Esophagus squamous epithelium (tissue), 5 donors: ENCODE data around the gene NR3C2. TPM values are rescaled to one million over a fixed set of nuclear protein-coding genes. Genes with fewer than 3 reads are reported as not detected.

Experiments used
- DNase-seq: peaks from one replicate; lab custom pipeline; 2025; lab: John Stamatoyannopoulos, UW
- H3K27ac ChIP-seq, 4 donors: fragments of 200-600 bp; sonication (generic); one replicate each; pipeline ENCODE4 v1.5.1; 2016 to 2019; ENCODE audit warnings: mild to moderate bottlenecking in 1 of 4
- H3K27me3 ChIP-seq, 4 donors: fragments of 200-600 bp; sonication (generic); 1 replicate in 3 of 4; 2 replicates in 1 of 4; pipeline versions ENCODE4 v1.5.1 to v1.6.0; 2017 to 2021; ENCODE audit warnings: antibody characterized with exemption in 1 of 4
- H3K36me3 ChIP-seq, 3 donors: fragments of 200-600 bp; sonication (generic); one replicate each; pipeline ENCODE4 v1.5.1; 2016 to 2019
- H3K4me1 ChIP-seq, 3 donors: fragments of 200-600 bp; sonication (generic); one replicate each; pipeline ENCODE4 v1.5.1; 2017 to 2019
- H3K4me3 ChIP-seq, 4 donors: fragments of 200-600 bp; sonication (generic); 1 replicate in 3 of 4; 2 replicates in 1 of 4; pipeline ENCODE4 v1.5.1; 2016 to 2019; ENCODE audit warnings: mild to moderate bottlenecking in 2 of 4, moderate library complexity in 1 of 4
- H3K9me3 ChIP-seq, 3 donors: fragments of 200-600 bp; sonication (generic); one replicate each; pipeline ENCODE4 v1.5.1; 2016 to 2019
- CTCF ChIP-seq, 6 experiments: fragments of 450-650 bp in 4 of 6; fragments of 200-600 bp in 2 of 6; sonication (generic) in 2 of 6; IDR thresholded peaks; one replicate each; pipeline ENCODE4 v1.5.1; 2016 to 2019; ENCODE audit warnings: antibody characterized with exemption in 6 of 6, mild to moderate bottlenecking in 4 of 6, moderate library complexity in 4 of 6
- POLR2A ChIP-seq, 4 donors: fragments of 450-650 bp; IDR thresholded peaks; one replicate each; pipeline ENCODE4 v1.6.1; 2017; ENCODE audit warnings: antibody characterized with exemption in 4 of 4, mild to moderate bottlenecking in 4 of 4, moderate library complexity in 3 of 4
- WGBS, 2 donors: methylation state at CpG; one replicate each; pipeline ENCODE4 v1.1.5; 2018; 5-methylcytosine and 5-hydroxymethylcytosine counted together
- intact Hi-C: fragments of 100-400 bp; cut with DNase I; formaldehyde crosslinking; loops from one replicate; pipeline ENCODE4 v1.15.0; 2022
- total RNA-seq, 4 donors: library from RNA; depleted of rRNA; stranded (reverse); fragments of >200 nt; gene quantifications; one replicate each; pipeline ENCODE4 v1.1.0, GENCODE V29; 2016
- donor health status: DM: yes; HTN: yes; CAD: no.

The NR3C2 gene
- total RNA-seq, 4 donors from 2014 or later: 1.2 to 5.3 (median 2.3) TPM

DNA sequence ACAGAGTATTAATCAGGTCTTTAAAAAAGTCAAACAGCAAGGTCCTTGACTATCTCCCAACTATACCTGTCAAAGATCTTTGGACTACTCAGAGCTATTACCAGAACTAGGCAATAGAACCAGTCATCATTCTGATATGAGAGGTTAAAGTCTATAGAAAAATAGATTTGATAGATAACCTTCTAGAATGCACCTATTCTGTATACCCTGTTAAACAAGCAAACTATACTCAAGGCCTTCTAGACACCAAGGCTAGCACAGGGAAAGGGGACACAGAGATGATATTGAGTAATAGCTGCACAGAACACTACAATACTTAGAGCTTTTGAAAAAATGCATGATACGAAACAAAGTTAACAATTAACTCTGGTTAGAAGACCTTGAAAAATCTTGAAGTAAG, 149.5 kb downstream of the NR3C2 start:
- Histone ChIP-seq H3K9me3 (no peaks in the 10 kb centered on the region), H3K36me3 (no peaks in the 10 kb centered on the region), H3K4me1 (peaks cover 0 to 6% (median 0%) of the 10 kb centered on the region in 3 donors), H3K4me3 (no peak overlapping the region), H3K27me3 (no peaks in the 10 kb centered on the region), H3K27ac (no peak overlapping the region)
- TF ChIP-seq POLR2A (IDR thresholded peaks at IDR 0.05): no peak
- TF ChIP-seq CTCF (IDR thresholded peaks at IDR 0.05): no peak
- intact Hi-C loops: no loop called here
- DNase-seq: no peak
- 83 to 90% methylated on average over 1 of the region's 1 CpG for WGBS, 2 donors

- 89 to 93% methylated on average over 3 to 4 of the region's 4 CpGs for WGBS, 2 donors
- no peak overlapping the region for H3K27ac ChIP-seq
- no peak for TF ChIP-seq CTCF (IDR thresholded peaks at IDR 0.05)
- TF ChIP-seq POLR2A (IDR thresholded peaks at IDR 0.05): no peak
- no peak overlapping the region for H3K4me3 ChIP-seq
- no peaks in the 10 kb centered on the region for H3K9me3 ChIP-seq
- peaks cover 0 to 6% (median 0%) of the 10 kb centered on the region in 3 donors for H3K4me1 ChIP-seq
- no peaks in the 10 kb centered on the region for H3K27me3 ChIP-seq
- intact Hi-C loops: no loop called here
- no peaks in the 10 kb centered on the region for H3K36me3 ChIP-seq
- DNase-seq: no peak
These were observed 152.5 kb downstream of the NR3C2 start for GRCh38 chr4:148289740-148290139.

DNA sequence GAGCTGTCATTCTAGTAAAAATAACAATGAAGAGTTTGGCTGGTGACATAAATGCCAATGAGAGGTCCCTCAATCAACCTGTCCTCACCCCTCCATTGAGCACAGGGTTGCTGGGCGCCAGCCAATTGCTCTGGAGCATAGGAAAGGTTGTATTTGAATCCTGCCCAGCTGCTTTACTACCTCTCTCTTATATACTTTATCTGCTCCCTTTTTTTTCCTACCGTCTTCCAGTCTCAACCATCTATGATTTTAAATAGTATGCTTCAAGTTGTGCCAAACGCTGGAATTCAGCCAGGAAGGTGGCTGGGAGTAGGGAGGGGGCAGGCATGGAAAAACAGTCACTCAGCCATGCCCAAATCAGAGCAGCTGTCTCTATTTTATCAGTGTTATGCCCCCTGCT, 153.8 kb downstream of the NR3C2 start:
- 47 to 57% methylated on average over 3 of the region's 3 CpGs for WGBS, 2 donors
- Histone ChIP-seq H3K4me3 (no peak overlapping the region), H3K4me1 (peaks cover 0 to 6% (median 0%) of the 10 kb centered on the region in 3 donors), H3K36me3 (no peaks in the 10 kb centered on the region), H3K27ac (no peak overlapping the region), H3K27me3 (no peaks in the 10 kb centered on the region), H3K9me3 (no peaks in the 10 kb centered on the region)
- DNase-seq: no peak
- intact Hi-C loops: no loop called here
- TF ChIP-seq POLR2A (IDR thresholded peaks at IDR 0.05) (no peak), CTCF (IDR thresholded peaks at IDR 0.05) (no peak)

DNA sequence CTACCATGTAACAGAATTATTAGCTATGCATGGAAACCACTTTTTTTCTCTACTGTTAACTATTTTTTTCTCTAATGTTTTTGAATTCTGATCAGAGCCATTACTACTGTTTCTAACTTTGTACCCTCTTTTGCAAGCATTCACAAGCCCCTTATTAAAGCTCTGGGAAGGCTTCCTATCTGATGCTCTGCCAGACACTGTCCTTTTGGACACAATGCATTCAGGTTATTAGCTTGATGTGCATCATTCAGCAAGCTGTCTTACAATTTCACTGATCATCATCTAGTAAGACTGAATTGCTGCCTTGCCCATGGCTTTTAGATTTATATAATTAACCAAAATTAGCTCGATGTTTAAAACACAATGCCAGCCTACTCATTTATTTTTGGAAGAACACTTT, 155.1 kb downstream of the NR3C2 start:
- no peak overlapping the region for H3K4me3 ChIP-seq
- WGBS, 2 donors: 72 to 78% methylated on average over 1 of the region's 1 CpG
- H3K27ac ChIP-seq: no peak overlapping the region
- DNase-seq: no peak
- no peaks in the 10 kb centered on the region for H3K36me3 ChIP-seq
- H3K27me3 ChIP-seq: no peaks in the 10 kb centered on the region
- H3K9me3 ChIP-seq: no peaks in the 10 kb centered on the region
- TF ChIP-seq POLR2A (IDR thresholded peaks at IDR 0.05) (no peak), CTCF (IDR thresholded peaks at IDR 0.05) (no peak)
- intact Hi-C loops: no loop called here
- peaks cover 0 to 6% (median 0%) of the 10 kb centered on the region in 3 donors for H3K4me1 ChIP-seq

GRCh38 chr4:148286012-148286411, 156.2 kb downstream of the NR3C2 start:
- TF ChIP-seq CTCF (IDR thresholded peaks at IDR 0.05) (no peak), POLR2A (IDR thresholded peaks at IDR 0.05) (no peak)
- no peak for DNase-seq
- Histone ChIP-seq H3K27ac (no peak overlapping the region), H3K9me3 (no peaks in the 10 kb centered on the region), H3K27me3 (no peaks in the 10 kb centered on the region), H3K4me3 (no peak overlapping the region), H3K4me1 (peaks cover 0 to 6% (median 0%) of the 10 kb centered on the region in 3 donors), H3K36me3 (no peaks in the 10 kb centered on the region)
- intact Hi-C loops: no loop called here
